Heart right ventricle (tissue), 16 donors: ENCODE results near the gene RABGAP1. TPM values are rescaled to one million over a fixed set of nuclear protein-coding genes. Genes with fewer than 3 reads are reported as not detected.
A peak's percentile ranks its signal among the peaks of the same experiment; 100 is the strongest.

Experiments
- ATAC-seq, 8 donors: fragments of 200-7000 bp; cut with Tn5 transposase; one replicate each; pipeline ENCODE4 v1.9.1; 2020; ENCODE audit warnings: mild to moderate bottlenecking in 8 of 8, moderate library complexity in 8 of 8, moderate number of reproducible peaks in 1 of 8
- DNase-seq, 2 donors: peaks; one replicate each; pipeline ENCODE4 v3.0.0-alpha.2; 2020
- H3K27ac ChIP-seq, 10 donors: fragments of 200-600 bp; sonication (generic) in 2 of 10; one replicate each; pipeline versions ENCODE4 v1.5.0 to v1.8.0; 2020 to 2022; ENCODE audit warnings: mild to moderate bottlenecking in 3 of 10
- H3K27me3 ChIP-seq, 7 donors: fragments of 200-600 bp; one replicate each; pipeline ENCODE4 v1.8.0; 2021 to 2022; ENCODE audit warnings: mild to moderate bottlenecking in 2 of 7
- H3K36me3 ChIP-seq, 9 donors: fragments of 200-600 bp; sonication (generic) in 1 of 9; one replicate each; pipeline versions ENCODE4 v1.5.0 to v1.8.0; 2020 to 2022; ENCODE audit warnings: mild to moderate bottlenecking in 2 of 9
- H3K4me1 ChIP-seq, 9 donors: fragments of 200-600 bp; sonication (generic) in 1 of 9; one replicate each; pipeline versions ENCODE4 v1.5.0 to v1.8.0; 2020 to 2022; ENCODE audit warnings: mild to moderate bottlenecking in 4 of 9
- H3K4me3 ChIP-seq, 10 donors: fragments of 200-600 bp; sonication (generic) in 2 of 10; one replicate each; pipeline versions ENCODE4 v1.5.0 to v1.8.0; 2020 to 2022; ENCODE audit warnings: mild to moderate bottlenecking in 7 of 10, moderate library complexity in 2 of 10
- H3K9me3 ChIP-seq, 11 donors: fragments of 200-600 bp in 10 of 11; sonication (generic) in 2 of 11; one replicate each; pipeline versions ENCODE4 v1.5.0 to v1.8.0; 2013 to 2022; ENCODE audit warnings: mild to moderate bottlenecking in 2 of 11, control low read depth in 1 of 11, moderate library complexity in 1 of 11
- CTCF ChIP-seq, 9 donors: fragments of 200-600 bp; sonication (generic) in 2 of 9; IDR thresholded peaks; one replicate each; pipeline versions ENCODE4 v1.5.0 to v1.8.0; 2021 to 2022; ENCODE audit warnings: antibody characterized with exemption in 9 of 9, mild to moderate bottlenecking in 5 of 9, moderate library complexity in 1 of 9
- WGBS, 2 donors: extraction: QIAGEN DNeasy Blood & Tissue Kit; methylation state at CpG; one replicate each; pipeline ENCODE4 v1.1.7; 2013; ENCODE audit warnings: inconsistent platforms in 1 of 2; 5-methylcytosine and 5-hydroxymethylcytosine counted together
- intact Hi-C, 10 donors: fragments of 100-400 bp; cut with DNase I; formaldehyde crosslinking; loops; one replicate each; pipeline versions ENCODE4 v1.11.1 to v1.14.2; 2022
- polyA plus RNA-seq, 2 donors: library from polyadenylated mRNA; stranded (reverse); fragments of 200-250 nt; gene quantifications; one replicate each; pipeline ENCODE4 v1.2.3, GENCODE V29; 2013
- total RNA-seq, 10 donors: library from RNA; stranded (reverse); fragmentation: NEBNext Ultra II Directional in 3 of 10; extraction: Animal tissue kit (Norgen Biotek cat#: 25700) in 3 of 10; gene quantifications; one replicate each; pipeline versions ENCODE4 v1.2.1 to v1.2.4, GENCODE V29; 2021 to 2023
- donor health status: Arrhythmogenic right ventricular cardiomyopathy.
- donor health status: ischemic (EF 13 %, LVEDD 7.1; RV severe dilation, severe dysfunction).
- donor health status: healthy with polysubstance abuse.
- donor health status: DM: no; HTN: yes; CAD: no.
- donor health status: DM: no; HTN: no; CAD: no.
- donor health status: ischemic (EF 25% LVEDD 6.9; RV normal size, moderate dysfunction).
- donor health status: ischemic (EF 25% LVEDD 5.7; RV mildly dilated, moderate dysfunction).
- donor health status: healthy.
- donor health status: DM: yes; HTN: yes; CAD: no.
- donor health status: Ischemic cardiomyopathy.
- donor health status: ischemic (EF 35%, LVEDD 5.7; RV mildly dilated, moderate dysfunction).
- donor health status: nonischemic (EF 11% LVEDD 7.7; RV severe dilation, severe dysfunction).
- donor health status: DM: yes; HTN: yes; CAD: no.
- donor health status: PGD.
- donor health status: ischemic (EF 29% LVEDD 5.4; RV normal size, mild dysfunction).
- donor health status: nonischemic (EF 23%, LVEDD 6.1; RV moderate dilation, normal function).

The RABGAP1 gene
- total and polyA plus RNA-seq, 12 donors, result 9.3 to 62.3 (median 45.8) TPM

DNA sequence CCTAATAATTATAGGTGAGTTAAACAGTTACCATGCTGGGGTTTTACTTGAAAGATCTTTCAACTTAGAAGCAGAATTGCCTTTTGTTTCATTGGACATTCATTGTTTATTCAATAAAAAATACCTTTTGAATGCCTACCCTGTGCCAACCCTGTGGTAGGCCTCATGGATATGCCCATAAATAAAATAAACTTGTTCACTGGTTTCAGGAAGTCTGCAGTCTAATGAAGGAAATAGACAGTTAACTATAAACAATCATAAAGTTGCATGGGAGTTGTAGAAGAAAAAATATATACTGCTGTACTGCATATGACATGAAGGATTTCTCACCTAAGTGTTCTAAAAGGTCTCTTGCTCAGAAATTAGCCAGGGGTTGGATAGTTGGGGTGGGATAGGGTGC lies 87.3 kb downstream of the RABGAP1 start:
- TF ChIP-seq CTCF (IDR thresholded peaks at IDR 0.05), result no peak
- no peaks in the 10 kb centered on the region for H3K9me3 ChIP-seq
- no peak for ATAC-seq
- H3K27me3 ChIP-seq, result no peaks in the 10 kb centered on the region
- DNase-seq, result no peak
- H3K4me3 ChIP-seq, result no peak overlapping the region
- intact Hi-C loops, result no loop called here
- H3K4me1 ChIP-seq, result peaks cover 0 to 14% (median 0%) of the 10 kb centered on the region in 9 donors
- peaks cover 0 to 71% (median 4%) of the 10 kb centered on the region in 9 donors for H3K36me3 ChIP-seq
- no peak overlapping the region for H3K27ac ChIP-seq

GRCh38 chr9:123028973-123029372 lies 88.2 kb downstream of the RABGAP1 start:
- no peaks in the 10 kb centered on the region for H3K9me3 ChIP-seq
- DNase-seq (no peak), ATAC-seq (no peak)
- H3K27ac ChIP-seq, result no peak overlapping the region
- WGBS, 2 donors, result 96 to 99% methylated on average over 3 of the region's 3 CpGs
- no peak overlapping the region for H3K4me3 ChIP-seq
- intact Hi-C loops, result no loop called here
- H3K4me1 ChIP-seq, result peaks cover 0 to 14% (median 0%) of the 10 kb centered on the region in 9 donors
- TF ChIP-seq CTCF (IDR thresholded peaks at IDR 0.05), result no peak
- H3K27me3 ChIP-seq, result no peaks in the 10 kb centered on the region
- H3K36me3 ChIP-seq, result peaks cover 0 to 66% (median 0%) of the 10 kb centered on the region in 9 donors

GRCh38 chr9:123031963-123032362 lies 91.1 kb downstream of the RABGAP1 start:
- no peak for ATAC-seq
- intact Hi-C loops, result no loop called here
- Histone ChIP-seq H3K27ac (no peak overlapping the region), H3K4me1 (peaks cover 0 to 28% (median 11%) of the 10 kb centered on the region in 9 donors), H3K36me3 (peaks cover 0 to 55% (median 0%) of the 10 kb centered on the region in 9 donors), H3K9me3 (no peaks in the 10 kb centered on the region), H3K27me3 (no peaks in the 10 kb centered on the region), H3K4me3 (no peak overlapping the region)
- no peak for TF ChIP-seq CTCF (IDR thresholded peaks at IDR 0.05)
- no peak for DNase-seq
- WGBS, 2 donors, result 93% methylated on average over 1 of the region's 1 CpG

DNA sequence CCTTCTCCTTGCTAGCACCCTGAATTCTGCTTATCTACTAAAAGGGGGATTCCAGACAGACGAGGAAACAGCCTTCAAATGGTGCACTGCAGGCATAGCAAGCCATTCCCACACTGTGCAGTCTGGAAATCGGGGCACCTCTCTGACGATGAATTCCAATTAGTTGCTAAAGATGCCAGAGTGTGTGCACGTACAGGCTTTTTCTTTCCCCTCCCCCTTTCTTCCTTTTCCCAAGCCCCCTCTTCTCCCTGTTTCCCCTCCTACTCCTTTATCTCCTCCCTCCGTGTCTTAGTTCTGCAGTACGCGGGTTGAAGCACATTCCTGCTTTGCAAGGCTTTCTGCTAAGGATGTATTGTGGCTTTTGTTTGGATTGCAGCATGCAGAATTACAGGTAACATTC lies 92.5 kb downstream of the RABGAP1 start, which contains the start of gene GPR21:
GPR21 (plus strand) TSS at position 316 of the 400 bp plus-strand sequence. CDS start 900 bp downstream, outside the sequence.
- H3K4me1 ChIP-seq, result peaks cover 0 to 40% (median 13%) of the 10 kb centered on the region in 9 donors
- TF ChIP-seq CTCF (IDR thresholded peaks at IDR 0.05), result no peak
- ATAC-seq, result peak in 4 of 8 donors; percentile 26 to 49 (median 36)

More for the DNA sequence above, 92.5 kb downstream of the RABGAP1 start, which contains the start of gene GPR21:
- Histone ChIP-seq H3K4me3 (peak within 1 kb of the TSS in 8 of 10 donors; percentile 4 to 46 (median 42)), H3K27ac (peak within 1 kb of the TSS in 6 of 10 donors; percentile 11 to 38 (median 32)), H3K36me3 (peaks cover 0 to 41% (median 0%) of the 10 kb centered on the region in 9 donors), H3K27me3 (no peaks in the 10 kb centered on the region), H3K9me3 (no peaks in the 10 kb centered on the region)
- intact Hi-C loops, result no loop called here
- DNase-seq, result no peak
- WGBS, 2 donors, result 51 to 55% methylated on average over 7 of the region's 7 CpGs
